ENCODE results near the gene CDCA3.

CDCA3 gene

DNA sequence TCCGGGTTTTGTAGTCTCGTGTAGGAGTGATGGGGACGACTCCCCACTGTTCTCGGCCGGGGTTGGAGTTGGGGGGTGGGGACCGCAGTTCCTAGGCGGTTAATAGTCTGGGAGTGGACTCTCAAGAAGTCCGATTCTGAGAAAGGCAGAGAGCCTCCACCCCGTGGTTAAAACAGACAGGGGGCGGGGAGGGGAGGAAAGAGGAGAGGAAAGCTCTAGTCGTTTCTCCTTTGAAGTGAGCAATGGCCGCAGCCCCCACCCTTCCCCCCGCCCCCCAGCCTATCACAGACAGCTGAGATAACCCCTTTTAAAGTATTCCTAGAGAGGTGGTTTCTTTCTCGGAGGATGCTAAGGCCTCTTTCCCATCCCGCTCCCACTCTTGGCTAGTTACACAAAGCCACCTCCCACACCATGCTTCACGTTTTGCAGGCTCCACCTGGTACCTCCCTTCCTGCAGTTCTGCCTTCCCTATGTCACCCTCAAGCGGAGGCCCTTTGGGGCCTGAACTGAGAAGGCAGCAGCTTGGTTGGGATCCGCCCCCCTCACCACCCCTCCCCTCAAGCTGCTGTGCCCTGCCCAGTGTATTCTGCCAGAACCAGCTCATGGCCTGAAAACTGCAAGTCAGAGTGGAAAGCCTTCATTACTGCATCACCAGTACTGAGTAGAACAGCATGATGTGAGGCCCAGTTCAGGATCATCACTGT lies 1.7 kb upstream of the CDCA3 start:
- no peak for DNase-seq

DNA sequence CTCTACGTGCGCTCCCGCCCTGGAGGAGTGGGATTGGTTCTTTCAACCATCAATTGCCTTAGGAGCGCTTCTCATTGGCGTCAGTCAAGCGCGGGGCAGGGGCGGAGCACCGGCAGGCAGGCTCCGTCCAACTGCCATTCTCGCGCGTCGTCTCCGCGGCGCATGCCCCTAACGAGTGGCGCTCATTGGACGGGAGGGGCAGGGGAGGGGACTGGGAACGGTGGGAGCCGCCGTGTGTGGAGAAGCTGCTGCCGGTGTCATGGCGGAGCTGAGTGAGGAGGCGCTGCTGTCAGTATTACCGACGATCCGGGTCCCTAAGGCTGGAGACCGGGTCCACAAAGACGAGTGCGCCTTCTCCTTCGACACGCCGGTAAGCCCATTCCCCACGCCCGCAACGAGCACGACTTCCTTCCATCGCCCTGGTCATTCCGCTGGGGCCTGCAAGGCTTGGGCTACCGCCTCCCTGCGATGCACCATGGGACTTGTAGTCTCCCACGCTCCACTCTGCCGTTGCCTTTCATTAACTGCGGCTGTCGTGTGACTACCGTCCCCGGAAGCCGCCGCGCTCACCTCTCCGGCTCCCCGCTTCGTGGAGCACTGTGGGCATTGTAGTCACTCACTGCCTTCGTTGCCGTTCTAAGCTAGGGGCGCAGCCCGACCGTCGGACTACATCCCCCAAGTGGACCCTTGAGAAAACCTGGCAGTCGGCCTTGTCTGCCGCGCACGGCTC lies 1.0 kb upstream of the CDCA3 start, which contains the start of gene USP5:
USP5 (plus strand) TSS at position 230 of the 730 bp plus-strand sequence; CDS start at position 260, 30 bp downstream.
- DNase-seq: peak; percentile 98

DNA sequence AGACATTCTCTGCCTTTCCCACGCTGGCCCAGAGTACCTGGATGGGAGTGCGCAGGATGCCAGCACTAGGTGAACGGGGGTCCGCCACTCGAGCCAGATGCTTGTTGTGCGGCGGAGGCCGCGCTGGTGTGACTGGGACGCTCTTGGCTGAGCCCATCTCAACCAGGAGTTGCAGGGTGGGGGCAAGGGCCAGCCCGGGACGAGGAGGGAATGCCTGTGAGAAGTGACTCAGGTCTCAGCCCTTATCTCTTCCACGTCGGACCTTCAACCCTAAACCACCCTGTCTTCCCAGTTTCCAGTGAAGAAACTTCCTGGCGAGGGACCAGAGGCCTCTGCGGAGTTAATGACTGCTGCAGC lies 312 bp downstream of the CDCA3 start:
- DNase-seq: no peak

DNA sequence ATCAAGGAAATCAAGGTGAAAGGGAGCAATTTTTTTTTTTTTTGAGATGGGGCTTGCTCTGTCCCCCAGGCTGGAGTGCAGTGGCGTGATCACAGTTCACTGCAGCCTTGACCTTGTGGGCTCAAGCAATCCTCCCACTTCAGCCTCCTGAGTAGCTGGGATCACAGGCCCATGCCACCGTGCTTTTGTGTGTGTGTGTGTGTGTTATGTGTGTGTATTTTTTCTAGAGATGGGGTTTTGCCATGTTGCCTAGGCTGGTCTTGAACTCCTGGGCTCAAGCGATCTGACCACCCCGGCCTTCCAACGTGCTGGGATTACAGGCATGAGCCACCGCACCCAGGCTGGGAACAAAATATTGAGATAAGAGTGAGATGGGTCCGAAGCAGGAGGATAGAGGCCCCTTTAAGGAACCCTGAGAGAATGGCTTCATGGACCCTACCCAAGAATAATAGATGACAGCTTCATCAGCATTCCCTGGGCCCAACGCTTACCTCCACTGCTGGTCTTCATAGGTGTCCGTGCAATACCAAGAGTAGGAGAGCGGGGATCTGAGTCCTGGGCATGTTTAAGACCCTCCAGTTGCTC lies 1.0 kb downstream of the CDCA3 start:
- DNase-seq: no peak

DNA sequence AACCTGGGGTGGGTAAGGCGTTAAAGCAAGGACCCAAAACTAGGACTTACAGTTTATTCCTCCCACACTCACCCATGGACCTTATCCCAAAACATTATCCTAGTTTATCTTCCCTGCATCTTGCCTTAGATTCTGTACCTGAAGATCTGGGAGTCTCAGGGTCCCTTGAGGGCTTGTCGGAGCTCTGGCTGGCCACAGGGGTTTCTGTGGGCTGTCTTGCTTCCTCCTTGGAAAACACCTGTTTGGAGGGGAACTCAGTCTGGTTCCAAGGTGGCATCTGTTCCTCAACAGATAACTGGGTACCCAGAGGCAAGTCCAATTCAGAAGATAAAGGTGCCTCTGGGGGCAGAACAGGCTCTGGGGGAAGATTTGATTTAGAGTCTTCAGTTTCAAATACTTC lies 1.7 kb downstream of the CDCA3 start:
- DNase-seq: no peak

DNA sequence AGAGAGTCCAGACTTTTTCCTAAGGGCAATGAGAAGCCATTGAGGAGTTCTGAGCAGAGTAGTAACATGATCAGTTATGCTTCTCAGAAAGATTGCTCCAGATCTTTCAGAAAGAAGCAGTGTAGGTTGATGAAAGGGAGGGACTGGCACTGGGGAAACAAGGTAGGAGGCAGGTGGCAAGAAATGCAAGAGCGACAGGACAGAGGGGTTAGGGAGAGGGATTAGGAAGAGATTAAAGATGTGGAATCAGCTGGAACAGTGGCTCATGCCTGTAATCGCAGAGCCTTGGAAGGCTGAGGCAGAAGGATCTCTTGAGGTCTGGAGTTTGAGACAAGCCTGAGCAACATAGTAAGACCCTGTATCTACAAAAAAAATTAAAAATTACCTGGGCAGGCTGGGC lies 3.4 kb downstream of the CDCA3 start:
- DNase-seq: no peak

DNA sequence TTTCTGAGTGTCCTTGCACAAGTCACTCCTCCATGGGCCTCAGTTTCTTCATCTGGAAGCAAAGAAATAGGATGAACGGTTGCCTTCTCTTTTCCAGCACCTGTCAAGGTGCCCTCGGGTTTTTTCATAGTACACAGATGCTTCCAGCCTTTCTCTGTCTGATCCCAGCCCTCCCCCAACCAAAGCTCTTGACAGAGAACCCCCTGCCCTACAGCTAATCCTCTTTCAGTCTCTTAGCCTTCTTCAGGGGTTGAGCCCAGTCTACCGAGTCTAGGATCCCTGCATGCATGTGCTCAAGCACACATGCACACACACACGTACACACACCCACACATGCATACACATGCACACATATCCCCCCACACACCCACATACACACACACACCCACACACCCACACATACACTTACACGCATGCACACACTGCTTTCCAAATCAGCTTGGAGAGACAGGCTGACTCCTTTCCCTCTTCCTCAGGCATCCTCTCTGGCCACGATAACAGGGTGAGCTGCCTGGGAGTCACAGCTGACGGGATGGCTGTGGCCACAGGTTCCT lies 4.7 kb downstream of the CDCA3 start:
- DNase-seq: no peak

DNA sequence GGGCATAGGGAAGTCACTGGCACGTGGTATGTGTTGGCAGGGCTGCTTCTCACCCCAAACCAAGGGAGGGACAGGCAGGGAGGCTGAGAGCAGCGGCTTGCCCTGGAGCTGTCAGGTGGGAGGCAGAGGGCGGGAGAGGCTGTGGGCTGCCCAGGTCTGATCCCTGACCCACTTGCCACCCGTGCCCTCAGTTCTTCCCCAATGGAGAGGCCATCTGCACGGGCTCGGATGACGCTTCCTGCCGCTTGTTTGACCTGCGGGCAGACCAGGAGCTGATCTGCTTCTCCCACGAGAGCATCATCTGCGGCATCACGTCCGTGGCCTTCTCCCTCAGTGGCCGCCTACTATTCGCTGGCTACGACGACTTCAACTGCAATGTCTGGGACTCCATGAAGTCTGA lies 5.7 kb downstream of the CDCA3 start:
- no peak for DNase-seq

DNA sequence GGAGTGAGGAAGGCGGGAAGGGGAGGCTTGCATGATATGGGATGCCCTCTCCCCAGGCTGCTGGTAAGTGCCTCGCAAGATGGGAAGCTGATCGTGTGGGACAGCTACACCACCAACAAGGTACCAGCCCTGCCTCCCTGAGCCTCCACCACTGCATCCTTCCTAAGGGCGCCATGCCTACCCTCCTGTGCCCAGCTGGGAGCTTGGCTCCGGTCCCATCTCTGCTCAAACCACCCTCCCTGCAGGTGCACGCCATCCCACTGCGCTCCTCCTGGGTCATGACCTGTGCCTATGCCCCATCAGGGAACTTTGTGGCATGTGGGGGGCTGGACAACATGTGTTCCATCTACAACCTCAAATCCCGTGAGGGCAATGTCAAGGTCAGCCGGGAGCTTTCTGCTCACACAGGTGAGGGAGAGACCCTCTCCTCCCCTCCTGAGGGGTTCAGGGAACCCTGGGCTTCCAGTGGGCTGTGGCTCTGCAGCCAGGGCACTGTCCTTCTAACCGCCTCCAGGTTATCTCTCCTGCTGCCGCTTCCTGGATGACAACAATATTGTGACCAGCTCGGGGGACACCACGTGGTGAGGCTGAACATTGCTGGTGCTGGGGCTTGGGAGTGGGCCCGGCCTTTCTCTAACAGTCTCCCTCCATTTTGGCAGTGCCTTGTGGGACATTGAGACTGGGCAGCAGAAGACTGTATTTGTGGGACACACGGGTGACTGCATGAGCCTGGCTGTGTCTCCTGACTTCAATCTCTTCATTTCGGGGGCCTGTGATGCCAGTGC lies 7.8 kb downstream of the CDCA3 start:
- DNase-seq: no peak

DNA sequence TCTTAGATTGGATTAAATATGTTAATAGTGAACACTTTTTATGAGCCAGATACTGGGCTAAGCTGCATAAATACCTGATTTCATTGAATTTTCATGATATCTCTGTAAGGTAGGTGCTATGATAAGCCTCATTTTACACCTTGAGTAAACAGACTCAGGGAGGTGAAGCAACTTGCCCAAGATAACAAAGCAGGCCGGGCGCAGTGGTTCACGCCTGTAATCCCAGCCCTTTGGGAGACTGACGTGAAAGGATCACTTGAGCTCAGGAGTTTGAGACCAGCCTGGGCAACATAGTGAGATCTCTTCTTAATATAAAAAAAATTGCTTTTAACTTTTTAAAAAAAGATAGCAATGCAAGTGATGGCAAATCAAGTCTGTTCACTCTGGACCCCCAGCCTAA lies 9.0 kb downstream of the CDCA3 start:
- no peak for DNase-seq

DNA sequence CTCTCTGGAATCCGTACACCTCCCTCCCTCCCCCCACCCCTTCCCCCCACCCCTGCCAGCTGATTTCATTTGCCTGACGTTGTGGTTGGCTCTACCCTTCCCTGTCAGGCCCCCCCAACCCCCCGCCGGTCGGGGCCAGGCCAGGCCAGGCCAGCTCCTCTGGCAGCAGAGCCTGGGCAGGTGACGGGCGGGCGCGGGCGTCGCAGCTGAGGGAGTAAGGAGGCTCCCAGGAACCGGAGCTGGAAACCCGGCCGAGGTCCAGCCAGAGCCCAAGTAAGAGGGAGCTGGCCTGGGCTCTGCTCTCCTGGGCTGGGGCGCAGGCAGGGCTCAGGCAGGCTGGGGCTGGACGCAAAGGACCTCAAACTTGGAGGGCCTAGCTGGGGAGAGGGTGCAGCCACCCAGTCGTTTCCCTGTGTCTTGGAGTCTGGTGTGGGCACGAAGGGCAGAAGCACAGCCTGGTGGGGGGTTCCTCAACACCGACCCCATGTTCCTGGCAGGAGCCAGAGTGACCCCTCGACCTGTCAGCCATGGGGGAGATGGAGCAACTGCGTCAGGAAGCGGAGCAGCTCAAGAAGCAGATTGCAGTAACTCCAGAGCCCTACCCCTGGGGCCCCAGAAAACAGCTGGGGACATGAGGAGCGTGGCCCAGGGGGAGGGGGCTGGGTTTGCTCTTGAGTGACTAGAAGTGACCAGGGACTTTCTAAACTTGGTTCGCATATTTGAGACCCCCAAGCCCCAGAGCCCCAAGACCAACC lies 10.1 kb downstream of the CDCA3 start, which contains the start of gene GNB3:
GNB3 (plus strand) TSS at position 165 of the 755 bp plus-strand sequence; CDS start at position 528, 363 bp downstream.
- DNase-seq: no peak

DNA sequence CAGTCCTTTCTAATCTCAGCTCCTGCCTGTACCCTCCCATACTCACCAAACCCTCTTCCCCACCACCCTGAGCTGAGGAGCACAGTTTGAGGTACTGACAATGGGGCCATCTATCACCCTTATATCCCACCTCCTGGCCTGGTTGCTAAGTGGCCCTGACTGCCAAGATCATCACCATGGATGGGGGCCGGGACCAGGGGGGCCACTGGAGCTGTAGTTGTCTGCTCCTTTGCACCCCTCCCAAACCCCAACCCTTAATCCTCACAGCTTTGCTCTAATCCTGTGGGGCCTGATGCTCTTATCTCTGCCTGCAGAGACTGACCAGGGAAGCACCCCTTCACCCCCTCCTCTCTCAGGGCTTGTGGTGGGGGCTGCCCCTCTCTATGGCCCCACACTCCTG lies 10.8 kb downstream of the CDCA3 start:
- no peak for DNase-seq

DNA sequence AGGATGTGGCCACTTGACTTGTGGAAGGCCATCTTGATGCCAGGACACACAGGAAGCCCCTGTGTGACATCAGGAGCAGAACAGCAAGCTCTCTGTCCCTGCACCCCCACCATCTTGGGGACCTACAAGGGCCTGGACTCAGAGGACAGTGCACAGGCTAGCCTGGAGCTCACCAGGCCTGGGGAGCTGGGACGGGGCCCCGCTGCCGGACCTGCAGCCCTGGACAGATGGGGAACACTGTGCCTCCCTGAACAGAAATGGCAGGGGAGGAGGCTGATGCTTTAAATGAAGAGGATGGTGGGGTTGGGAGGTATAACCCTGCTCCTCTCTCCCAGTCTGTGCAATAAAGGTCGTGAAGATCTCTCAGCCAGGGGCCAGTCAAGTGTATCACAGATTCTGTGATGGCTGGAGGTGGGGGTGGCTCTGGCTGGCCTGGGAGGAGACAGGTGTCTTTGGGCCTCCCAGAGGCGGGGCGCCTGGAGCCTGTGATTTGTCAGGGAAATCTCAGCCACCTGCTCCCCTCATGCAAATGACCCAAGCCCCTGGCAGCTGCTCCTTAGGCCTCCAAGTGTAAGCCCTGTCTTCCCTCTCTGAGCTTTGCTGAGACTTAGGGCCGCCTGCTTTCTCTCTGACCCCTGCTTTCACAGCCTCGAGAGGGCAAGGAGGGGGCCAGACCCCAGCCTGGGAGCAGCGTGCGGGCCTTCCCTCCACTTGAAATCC lies 11.4 kb downstream of the CDCA3 start:
- DNase-seq: no peak

DNA sequence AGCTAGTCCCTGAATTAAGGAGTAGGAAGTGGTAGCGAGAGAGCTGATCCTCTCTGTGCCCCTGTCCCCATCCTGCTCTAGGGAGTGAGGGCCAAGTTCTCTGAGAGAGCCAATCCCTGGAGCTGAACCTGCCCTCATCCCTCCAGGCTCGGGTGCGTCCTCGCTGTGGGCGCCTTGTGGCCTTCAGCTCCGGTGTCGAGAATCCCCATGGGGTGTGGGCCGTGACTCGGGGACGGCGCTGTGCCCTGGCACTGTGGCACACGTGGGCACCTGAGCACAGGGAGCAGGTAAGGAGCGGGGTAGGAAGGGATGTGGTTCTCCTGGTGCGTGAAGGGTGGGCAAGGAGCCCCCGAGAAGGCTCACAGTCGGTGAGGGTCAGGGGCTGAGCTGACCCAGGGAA lies 12.2 kb downstream of the CDCA3 start:
- DNase-seq: no peak

DNA sequence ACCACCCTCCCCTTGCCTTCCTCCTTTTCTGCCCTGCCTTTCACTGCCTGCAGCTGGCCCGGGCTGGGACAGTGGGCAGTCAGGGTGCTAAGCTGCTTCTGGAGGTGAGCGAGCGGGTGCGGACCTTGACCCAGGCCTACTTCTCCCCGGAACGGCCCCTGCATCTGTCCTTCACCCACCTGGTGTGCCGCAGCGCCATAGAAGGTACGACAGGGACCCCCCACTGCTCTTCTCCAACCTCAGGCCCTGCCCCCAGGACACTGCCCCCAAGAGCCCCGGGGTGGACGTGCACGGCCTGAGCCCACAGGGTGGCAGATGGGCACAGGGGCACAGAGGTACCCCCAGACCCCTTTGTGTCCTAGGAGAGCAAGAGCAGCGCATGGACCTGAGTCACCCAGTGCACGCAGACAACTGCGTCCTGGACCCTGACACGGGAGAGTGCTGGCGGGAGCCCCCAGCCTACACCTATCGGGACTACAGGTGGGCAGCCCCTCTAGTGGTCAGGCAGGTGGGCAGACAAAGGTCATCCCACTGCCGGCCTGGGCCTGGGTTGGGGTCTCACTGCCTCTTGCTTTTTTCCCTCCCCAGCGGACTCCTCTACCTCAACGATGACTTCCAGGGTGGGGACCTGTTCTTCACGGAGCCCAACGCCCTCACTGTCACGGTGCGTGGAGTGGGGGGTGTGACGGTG lies 13.6 kb downstream of the CDCA3 start:
- DNase-seq: no peak

DNA sequence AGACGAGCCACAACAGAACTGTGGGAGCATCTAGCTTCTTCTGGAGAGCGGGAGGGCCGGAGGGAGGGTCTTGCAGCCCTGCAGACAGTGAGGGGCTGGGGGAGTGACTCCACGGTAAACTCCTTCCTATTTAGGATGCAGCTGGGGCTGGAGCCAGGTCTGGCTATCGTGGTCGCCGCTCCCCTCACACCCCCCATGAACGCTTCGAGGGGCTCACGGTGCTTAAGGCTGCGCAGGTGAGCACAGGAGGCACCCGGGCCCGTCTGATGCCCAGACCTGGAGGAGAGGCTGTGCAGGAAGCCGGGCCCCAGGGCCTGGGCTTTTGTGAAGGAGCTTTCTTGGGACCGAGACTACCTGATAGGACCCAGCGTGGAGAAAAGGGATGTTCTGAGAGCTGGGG lies 14.2 kb downstream of the CDCA3 start:
- no peak for DNase-seq

DNA sequence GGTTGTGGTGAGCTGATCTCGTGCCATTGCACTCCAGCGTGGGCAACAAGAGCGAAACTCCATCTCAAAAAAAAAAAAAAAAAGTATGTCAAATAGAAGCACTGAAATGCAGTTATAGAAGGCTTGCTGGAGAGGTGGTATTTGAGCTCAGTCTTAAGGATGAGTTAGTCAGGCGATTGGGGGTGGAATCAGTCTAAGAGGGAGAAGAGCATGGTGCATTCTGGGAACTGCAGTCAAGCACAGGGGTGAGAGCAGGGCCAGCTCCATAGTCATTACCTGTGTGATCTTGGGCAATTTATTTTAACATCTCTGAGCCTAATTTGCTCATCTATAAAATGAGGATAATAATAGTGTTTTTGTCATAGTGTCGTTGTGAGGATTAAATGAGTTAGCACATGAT lies 16.2 kb downstream of the CDCA3 start:
- no peak for DNase-seq

DNA sequence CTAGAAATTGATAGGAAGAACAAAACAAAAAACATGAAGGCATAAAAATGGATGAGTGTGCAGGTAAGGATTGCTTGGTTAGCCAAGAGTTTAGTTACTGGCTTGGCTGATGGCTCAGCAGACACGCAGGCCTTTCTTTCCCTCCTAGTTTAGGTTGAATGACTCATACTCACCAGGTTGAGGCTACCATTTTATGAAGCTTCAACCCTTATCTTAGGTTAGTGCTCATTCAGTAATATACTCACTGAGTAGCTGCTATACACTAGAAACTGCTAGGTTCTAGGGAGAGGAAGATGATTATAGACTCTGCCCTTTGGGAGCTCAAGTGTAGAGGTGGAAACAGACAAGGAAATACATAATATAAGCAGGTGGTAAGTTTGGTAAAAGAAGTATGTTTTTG lies 16.8 kb downstream of the CDCA3 start:
- DNase-seq: no peak

DNA sequence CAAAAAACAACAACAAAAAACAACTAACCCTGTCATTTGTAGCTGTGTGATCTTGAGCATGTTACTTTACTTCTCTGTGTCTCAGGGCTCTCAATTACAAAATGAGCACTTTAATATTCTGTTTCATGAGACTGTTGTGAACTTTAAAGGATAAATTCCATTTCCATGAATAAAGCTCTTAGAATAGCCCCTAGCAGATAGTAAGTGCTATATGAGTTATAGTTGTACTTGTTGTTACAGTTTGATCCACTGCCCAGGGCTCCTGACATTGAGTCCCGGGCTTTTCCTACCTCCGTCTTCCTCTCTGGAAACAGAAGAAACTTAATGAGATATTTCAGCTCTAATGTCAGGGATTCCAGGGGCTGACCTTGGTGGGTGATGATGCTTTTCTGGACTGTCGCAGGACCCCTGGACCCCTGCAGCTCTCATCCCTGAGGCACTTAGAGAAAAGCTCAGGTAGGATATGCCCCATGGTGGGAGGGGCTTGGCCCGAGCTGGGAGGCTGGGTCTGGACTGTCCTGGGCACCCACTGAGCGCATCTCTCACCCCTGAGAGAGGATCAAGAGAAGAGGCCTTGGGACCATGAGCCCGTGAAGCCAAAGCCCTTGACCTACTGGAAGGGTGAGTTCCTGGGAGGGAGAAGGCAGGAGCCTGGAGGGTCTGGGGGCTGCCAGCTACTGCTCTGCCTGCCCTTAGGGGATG lies 17.7 kb downstream of the CDCA3 start:
- DNase-seq: no peak

DNA sequence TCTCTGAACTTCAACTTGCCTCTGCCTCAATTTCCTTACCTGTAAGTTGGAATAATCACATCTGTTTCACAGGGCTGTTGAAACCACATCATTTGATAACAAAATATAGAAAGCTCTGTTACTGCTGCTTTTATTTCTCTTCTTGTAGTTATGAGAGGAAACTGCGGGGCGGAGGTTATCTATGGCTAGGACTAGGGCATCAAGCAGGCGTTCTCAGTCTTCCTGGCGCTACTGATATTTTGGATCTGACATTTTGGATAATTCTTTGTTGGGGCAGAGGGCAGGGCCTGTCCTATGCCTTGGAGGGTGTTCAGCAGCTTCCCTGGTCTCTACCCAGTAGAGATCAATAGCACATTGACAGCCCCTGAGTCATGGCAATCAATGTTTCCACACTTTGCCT lies 19.0 kb downstream of the CDCA3 start:
- no peak for DNase-seq
